GM21529 (cell line): ENCODE results near the gene RABL3.
"Not testable (repeated sequence)": the region's sequence is repeated elsewhere in the genome, so short reads cannot be mapped to it uniquely, and the experiment has no call there.

Experiments used
- ATAC-seq: cut with Tn5 transposase; IDR thresholded peaks from one replicate; pipeline ENCODE4 v1.9.1; 2021; ENCODE audit not compliant: unreplicated experiment

RABL3 gene

GRCh38 chr3:120742198-120742848 lies at the start of gene RABL3, which contains the start of gene GTF2E1:
RABL3 (minus strand) TSS chr3:120742516; CDS start chr3:120742507, 9 bp downstream.
GTF2E1 (plus strand) TSS chr3:120742744; CDS start chr3:120750553, 7,809 bp downstream.
- peak; percentile 99 for ATAC-seq

- no peak for ATAC-seq
These were observed 49.6 kb upstream of the RABL3 start for GRCh38 chr3:120791913-120792312.

DNA sequence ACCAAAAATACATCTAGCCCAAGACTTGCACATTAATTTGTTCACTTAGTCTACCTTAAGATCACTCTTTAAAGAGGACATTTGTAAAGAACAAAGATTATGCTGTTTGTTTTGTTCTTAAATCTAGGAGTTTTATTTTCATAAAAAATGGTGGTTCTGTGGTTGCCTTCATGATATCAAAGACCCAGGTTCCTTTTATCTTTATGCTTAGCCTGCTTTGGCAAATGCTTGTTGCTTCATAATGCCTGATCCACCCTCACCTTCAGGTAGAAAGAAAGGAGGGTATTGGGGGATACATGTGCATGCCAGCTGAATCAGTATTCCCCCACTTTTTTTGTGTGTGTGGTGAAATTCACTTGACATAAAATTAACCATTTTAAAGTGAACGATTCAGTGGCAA lies 48.7 kb upstream of the RABL3 start:
- no peak for ATAC-seq

DNA sequence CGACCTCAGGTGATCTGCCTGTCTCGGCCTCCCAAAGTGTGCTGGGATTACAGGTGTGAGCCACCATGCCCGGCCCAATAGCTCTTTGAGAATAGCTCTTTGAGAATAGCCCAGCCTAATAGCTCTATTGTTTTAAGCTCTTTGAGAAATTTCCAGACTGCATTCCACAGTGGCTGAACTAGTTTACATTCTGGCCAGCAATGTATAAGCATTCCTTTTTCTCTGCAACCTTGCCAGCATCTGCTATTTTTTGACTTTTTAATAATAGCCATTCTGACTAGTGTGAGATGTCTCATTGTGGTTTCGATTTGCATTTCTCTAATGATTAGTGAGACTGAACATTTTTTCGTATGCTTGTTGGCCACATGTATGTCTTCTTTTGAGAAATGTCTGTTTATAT lies 43.5 kb upstream of the RABL3 start:
- peak; percentile 60 for ATAC-seq

DNA sequence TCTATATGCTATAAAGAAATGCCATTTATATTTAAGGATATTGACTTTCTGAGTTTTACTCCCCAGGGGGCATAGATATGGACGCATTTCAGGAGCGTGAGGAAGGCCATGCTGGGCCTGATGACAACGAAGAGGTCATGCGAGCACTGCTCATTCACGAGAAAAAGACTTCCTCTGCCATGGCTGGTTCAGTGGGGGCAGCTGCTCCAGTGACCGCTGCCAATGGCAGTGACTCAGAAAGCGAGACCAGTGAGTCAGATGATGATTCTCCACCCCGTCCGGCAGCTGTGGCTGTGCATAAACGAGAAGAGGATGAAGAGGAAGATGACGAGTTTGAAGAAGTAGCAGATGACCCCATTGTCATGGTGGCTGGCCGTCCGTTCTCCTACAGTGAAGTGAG lies 38.7 kb upstream of the RABL3 start:
- peak; percentile 93 for ATAC-seq

- no peak for ATAC-seq
These were observed 36.5 kb upstream of the RABL3 start for GRCh38 chr3:120778776-120779175.

GRCh38 chr3:120775411-120775810 lies 33.1 kb upstream of the RABL3 start:
- ATAC-seq: no peak

DNA sequence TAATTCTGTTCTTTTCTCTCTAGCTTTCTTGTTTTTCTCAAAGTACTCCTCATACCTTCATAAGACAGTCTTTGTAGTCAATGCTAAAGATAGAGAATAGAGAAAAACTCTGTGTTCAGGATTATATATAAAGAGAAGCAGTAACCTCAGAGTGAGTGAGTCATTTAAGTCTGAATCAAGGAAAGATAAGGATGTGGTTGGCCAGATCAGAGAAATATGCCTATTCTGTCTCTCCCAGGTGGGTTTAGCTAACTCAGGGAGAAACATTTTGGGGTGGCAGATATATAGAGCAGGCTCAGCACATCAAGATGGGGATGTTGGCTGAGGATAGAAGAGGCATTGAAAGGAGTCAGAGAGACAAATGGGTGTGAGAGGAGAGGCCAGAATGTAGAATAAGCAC lies 31.6 kb upstream of the RABL3 start:
- peak; percentile 75 for ATAC-seq

- ATAC-seq: no peak
These were observed 29.8 kb upstream of the RABL3 start for GRCh38 chr3:120772081-120772480.

DNA sequence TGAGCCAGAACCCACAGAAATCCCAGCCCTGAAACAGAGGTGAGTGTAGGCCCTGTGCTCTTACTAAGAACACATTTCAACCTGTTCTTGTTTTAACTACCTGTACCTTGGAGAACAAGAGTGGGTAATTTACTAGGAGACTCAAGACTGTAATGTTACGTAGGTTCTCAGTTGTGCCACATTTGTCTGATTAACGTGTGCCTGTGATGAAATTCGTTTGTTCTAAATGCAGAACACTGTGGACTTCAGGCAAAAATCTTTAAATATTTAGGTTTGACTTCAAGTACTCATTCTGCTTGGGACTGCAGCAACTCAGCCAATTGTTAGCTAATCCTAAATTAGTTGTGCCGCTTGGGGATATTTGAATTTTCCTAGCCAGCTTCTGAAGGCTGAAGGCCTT lies 28.6 kb upstream of the RABL3 start:
- ATAC-seq: no peak

GRCh38 chr3:120769436-120769835 lies 27.1 kb upstream of the RABL3 start:
- ATAC-seq: no peak

DNA sequence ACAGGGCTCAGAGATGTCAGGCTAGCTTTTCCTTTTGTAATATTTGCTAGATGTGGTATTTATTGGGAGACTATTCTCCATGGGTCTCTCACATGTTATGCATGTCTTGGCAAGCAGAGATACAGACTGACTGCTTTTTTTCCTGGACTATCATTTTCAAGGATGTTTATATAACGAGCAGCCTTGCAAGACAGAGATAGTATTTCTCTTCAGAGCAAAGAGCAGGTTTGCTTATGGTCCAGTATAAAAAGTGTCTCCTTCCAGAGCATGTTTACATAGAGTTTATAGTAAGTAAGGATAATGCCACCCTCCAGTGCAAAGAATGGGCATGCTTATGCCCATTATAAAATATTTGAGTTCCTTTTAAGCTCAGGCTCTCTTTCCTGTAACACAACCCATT lies 24.8 kb upstream of the RABL3 start:
- no peak for ATAC-seq

GRCh38 chr3:120766576-120766975 lies 24.3 kb upstream of the RABL3 start:
- no peak for ATAC-seq

DNA sequence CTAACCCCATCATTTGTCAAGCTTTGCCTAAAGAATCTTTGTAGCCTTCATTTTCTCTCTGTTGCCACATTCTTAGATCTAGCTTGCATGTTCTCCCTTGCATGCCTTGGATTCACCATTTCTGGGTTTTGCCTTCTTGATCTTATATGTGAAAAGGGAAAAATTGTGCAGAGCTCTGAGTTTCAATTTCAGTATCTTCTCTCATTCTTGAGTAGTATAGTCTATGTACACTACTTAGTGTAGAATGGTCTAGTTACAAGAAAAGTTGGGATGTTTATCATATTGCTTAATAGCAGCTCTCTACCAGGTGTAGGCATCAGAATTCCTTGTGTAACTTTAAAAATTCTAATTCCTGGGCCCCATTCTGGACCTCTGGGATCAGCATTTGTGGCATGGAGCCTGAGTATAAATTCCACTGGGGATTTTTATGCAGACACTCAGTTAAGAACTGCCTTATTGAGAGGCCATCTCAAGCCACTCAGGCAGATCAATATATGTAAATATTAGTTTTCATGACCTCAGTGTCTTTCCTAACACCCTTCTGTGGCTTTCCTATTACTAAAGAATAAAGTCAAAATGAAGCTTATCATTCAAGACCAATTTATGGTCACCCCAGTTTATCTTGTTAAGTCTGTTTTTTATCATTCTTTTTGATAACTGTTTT lies 23.6 kb upstream of the RABL3 start:
- ATAC-seq: peak; percentile 67

GRCh38 chr3:120764206-120764605 lies 21.9 kb upstream of the RABL3 start:
- ATAC-seq: no peak

DNA sequence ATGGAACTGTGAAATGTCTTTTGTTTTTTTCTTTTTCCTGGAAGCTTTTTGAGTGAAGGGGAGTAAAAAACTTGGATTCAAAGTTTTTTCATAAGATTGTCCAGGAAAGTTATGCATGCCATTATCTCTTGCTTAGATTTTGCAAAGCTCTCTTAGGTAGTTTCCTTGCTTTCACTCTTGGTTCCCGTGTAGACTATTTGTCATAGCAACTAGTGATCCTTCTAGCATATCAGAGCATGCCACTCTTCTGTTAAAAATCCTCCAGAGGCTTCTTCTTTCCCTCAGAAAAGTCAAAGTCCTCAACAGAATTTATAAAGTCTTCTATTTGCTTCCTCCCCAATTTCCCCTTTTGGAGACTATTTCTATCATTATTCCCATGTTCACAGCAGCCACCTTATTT lies 21.3 kb upstream of the RABL3 start:
- ATAC-seq: peak; percentile 79

DNA sequence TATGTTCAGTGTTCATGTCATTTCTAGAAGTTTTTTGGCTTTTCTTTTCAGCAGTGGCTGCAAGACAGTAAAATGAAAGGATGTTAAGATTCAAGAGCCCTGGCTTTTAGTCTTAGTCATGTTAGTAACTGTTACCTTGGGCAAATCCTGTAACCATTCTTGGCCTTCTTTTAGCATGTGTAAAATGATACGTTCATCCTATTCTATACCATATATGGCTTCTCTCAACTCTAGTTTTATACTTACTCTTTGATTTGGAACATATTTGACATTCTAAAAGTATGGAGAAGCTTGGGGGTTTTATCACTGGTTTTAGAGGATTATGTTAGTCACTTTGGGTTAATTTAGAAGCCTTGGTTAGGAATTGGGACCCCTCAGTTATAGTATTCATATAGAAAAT lies 20.3 kb upstream of the RABL3 start:
- no peak for ATAC-seq

- not testable (repeated sequence) for ATAC-seq
These were observed 16.2 kb upstream of the RABL3 start for GRCh38 chr3:120758551-120758950.

DNA sequence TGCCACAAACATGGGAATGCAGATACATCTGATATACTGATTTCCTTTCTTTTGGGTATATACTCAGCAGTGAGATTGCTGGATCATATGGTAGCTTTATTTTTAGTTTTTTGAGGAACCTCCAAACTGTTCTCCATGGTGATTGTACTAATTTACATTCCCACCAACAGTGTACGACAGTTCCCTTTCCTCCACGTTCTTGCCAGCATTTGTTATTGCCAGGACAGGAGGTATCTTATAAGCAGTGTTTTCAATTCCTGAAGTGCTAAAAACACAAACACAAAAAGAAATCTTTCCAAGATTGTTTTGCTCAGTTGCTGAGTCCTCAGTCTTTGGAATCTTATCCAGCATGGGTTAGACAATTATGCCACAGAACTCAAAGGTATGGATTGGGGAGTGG lies 13.7 kb upstream of the RABL3 start:
- no peak for ATAC-seq

DNA sequence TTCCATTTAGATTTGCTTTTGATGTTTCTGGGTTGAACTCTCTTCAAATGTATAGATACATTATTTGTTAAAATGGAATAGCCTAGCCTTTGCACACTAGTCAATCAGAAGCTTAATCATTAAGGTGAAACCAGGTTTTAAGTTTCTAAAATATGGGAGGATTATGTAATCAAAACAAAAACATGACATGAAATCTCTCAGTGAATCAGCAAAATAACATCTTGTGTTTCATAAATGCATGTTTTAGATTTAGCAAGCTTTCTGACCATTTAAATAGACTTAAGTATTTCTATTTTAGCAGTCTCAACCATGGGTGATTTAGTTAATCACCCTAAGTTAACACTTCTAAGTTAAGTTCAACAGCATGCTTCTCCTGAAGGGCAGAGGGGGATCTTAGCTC lies 11.5 kb upstream of the RABL3 start:
- no peak for ATAC-seq

DNA sequence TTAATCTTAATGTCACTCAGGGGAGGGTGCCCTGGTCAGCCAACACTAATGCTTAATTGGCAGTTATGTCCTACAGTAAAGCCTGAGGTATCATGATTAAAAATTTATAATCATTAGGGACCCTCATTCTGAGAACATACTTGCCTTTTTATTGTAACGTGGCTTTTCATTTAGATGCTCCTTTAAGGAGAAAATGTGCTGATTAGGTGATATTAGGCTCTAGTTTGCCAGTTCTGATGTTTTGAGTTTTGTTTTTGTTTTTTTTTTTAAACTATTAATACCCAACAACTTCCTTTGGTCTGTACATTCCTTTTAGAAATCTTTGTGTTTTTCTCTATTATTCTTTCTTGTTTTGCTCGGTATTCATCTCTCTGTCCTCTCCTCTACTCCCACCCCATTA lies 10.5 kb upstream of the RABL3 start:
- ATAC-seq: no peak

GRCh38 chr3:120752230-120752629 lies 9.9 kb upstream of the RABL3 start:
- ATAC-seq: no peak

DNA sequence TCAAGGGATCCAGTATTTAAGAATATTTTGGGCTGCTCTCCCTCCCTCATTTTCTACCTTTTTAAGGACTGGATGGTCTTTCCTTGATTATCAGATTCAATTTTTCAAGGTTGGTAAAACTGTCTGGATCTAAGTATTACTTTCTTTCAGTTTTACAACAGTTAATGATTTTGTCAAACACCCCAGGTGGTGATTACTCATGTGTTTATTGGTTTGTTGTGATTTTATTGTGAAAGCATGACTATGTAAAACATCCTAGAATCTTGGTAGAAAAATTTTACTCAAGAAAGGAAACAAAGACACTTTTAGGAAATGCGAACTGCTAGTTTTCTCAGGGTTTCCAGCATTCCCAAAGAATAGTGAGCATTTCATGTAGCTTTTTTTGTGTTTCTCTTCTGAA lies 7.5 kb upstream of the RABL3 start:
- ATAC-seq: no peak
